Peyer's patch (tissue), 4 donors: ENCODE results near the gene RAET1G. TPM values are rescaled to one million over a fixed set of nuclear protein-coding genes. Genes with fewer than 3 reads are reported as not detected.
"Not testable (repeated sequence)": the region's sequence is repeated elsewhere in the genome, so short reads cannot be mapped to it uniquely, and the experiment has no call there.

ENCODE experiments used
- DNase-seq, 3 donors: peaks; one replicate each; pipeline ENCODE4 v3.0.0-alpha.2; 2017 to 2019
- H3K27ac ChIP-seq, 4 donors: fragments of 200-600 bp; sonication (generic); one replicate each; pipeline ENCODE4 v1.5.1; 2016 to 2019
- H3K27me3 ChIP-seq, 2 donors: fragments of 200-600 bp; sonication (generic); one replicate each; pipeline ENCODE4 v1.5.1; 2019
- H3K36me3 ChIP-seq, 3 donors: fragments of 200-600 bp; sonication (generic); one replicate each; pipeline ENCODE4 v1.5.1; 2016 to 2019
- H3K4me1 ChIP-seq, 4 donors: fragments of 200-600 bp; sonication (generic); one replicate each; pipeline ENCODE4 v1.5.1; 2016 to 2019
- H3K4me3 ChIP-seq, 4 donors: fragments of 200-600 bp; sonication (generic); 1 replicate in 3 of 4; 2 replicates in 1 of 4; pipeline ENCODE4 v1.5.1; 2016 to 2019; ENCODE audit warnings: mild to moderate bottlenecking in 1 of 4
- H3K9me3 ChIP-seq, 4 donors: fragments of 200-600 bp; sonication (generic); one replicate each; pipeline ENCODE4 v1.5.1; 2016 to 2019; ENCODE audit warnings: mild to moderate bottlenecking in 1 of 4
- CTCF ChIP-seq, 6 experiments: fragments of 450-650 bp in 4 of 6; fragments of 200-600 bp in 2 of 6; sonication (generic) in 1 of 6; IDR thresholded peaks; one replicate each; pipeline ENCODE4 v1.5.1; 2017 to 2019; ENCODE audit warnings: antibody characterized with exemption in 6 of 6, mild to moderate bottlenecking in 3 of 6, moderate library complexity in 1 of 6
- POLR2A ChIP-seq, 2 donors: fragments of 450-650 bp; IDR thresholded peaks; one replicate each; pipeline ENCODE4 v1.5.1; 2017; ENCODE audit warnings: antibody characterized with exemption in 2 of 2, mild to moderate bottlenecking in 2 of 2, moderate library complexity in 2 of 2
- total RNA-seq, 4 donors: library from RNA; depleted of rRNA; stranded (reverse); fragments of >200 nt; gene quantifications; one replicate each; pipeline ENCODE4 v1.1.0, GENCODE V29; 2016

RAET1G gene
- total RNA-seq, 4 donors from 2014 or later, result not detected

GRCh38 chr6:149934249-149935156 lies 11.6 kb upstream of the RAET1G start:
- Histone ChIP-seq H3K9me3 (no peaks in the 10 kb centered on the region), H3K27me3 (peaks cover 0 to 12% of the 10 kb centered on the region in 2 donors), H3K27ac (no peak overlapping the region), H3K4me3 (no peak overlapping the region), H3K36me3 (no peaks in the 10 kb centered on the region), H3K4me1 (peaks cover 0 to 11% (median 9%) of the 10 kb centered on the region in 4 donors)
- DNase-seq, result peak in 2 of 3 donors; percentile 64 to 90
- TF ChIP-seq CTCF (IDR thresholded peaks at IDR 0.05) (peak; percentile 69 to 96 (median 88)), POLR2A (IDR thresholded peaks at IDR 0.05) (no peak)

GRCh38 chr6:149933461-149933860 lies 10.5 kb upstream of the RAET1G start:
- peaks cover 0 to 4% (median 4%) of the 10 kb centered on the region in 4 donors for H3K4me1 ChIP-seq
- DNase-seq, result no peak
- peaks cover 0 to 4% of the 10 kb centered on the region in 2 donors for H3K27me3 ChIP-seq
- H3K4me3 ChIP-seq, result no peak overlapping the region
- no peaks in the 10 kb centered on the region for H3K36me3 ChIP-seq
- no peaks in the 10 kb centered on the region for H3K9me3 ChIP-seq
- TF ChIP-seq POLR2A (IDR thresholded peaks at IDR 0.05) (no peak), CTCF (IDR thresholded peaks at IDR 0.05) (no peak)
- H3K27ac ChIP-seq, result no peak overlapping the region

- H3K27me3 ChIP-seq, result no peaks in the 10 kb centered on the region
- no peak overlapping the region for H3K27ac ChIP-seq
- peaks cover 0 to under 1% (median 0%) of the 10 kb centered on the region in 4 donors for H3K4me1 ChIP-seq
- TF ChIP-seq CTCF (IDR thresholded peaks at IDR 0.05) (no peak), POLR2A (IDR thresholded peaks at IDR 0.05) (no peak)
- H3K36me3 ChIP-seq, result no peaks in the 10 kb centered on the region
- no peak overlapping the region for H3K4me3 ChIP-seq
- H3K9me3 ChIP-seq, result no peaks in the 10 kb centered on the region
- DNase-seq, result no peak
Measured at GRCh38 chr6:149933036-149933435, 10.1 kb upstream of the RAET1G start.

GRCh38 chr6:149931501-149931900 lies 8.6 kb upstream of the RAET1G start:
- DNase-seq, result no peak
- TF ChIP-seq CTCF (IDR thresholded peaks at IDR 0.05) (no peak), POLR2A (IDR thresholded peaks at IDR 0.05) (no peak)
- H3K9me3 ChIP-seq, result no peaks in the 10 kb centered on the region
- no peaks in the 10 kb centered on the region for H3K27me3 ChIP-seq
- H3K27ac ChIP-seq, result no peak overlapping the region
- no peaks in the 10 kb centered on the region for H3K36me3 ChIP-seq
- no peaks in the 10 kb centered on the region for H3K4me1 ChIP-seq
- no peak overlapping the region for H3K4me3 ChIP-seq

GRCh38 chr6:149929422-149929821 lies 6.5 kb upstream of the RAET1G start:
- Histone ChIP-seq H3K4me1 (peaks cover 0 to 8% (median 5%) of the 10 kb centered on the region in 4 donors), H3K36me3 (no peaks in the 10 kb centered on the region), H3K4me3 (no peak overlapping the region), H3K9me3 (no peaks in the 10 kb centered on the region), H3K27me3 (no peaks in the 10 kb centered on the region), H3K27ac (no peak overlapping the region)
- peak in 1 of 6 experiments; percentile 15 for TF ChIP-seq CTCF (IDR thresholded peaks at IDR 0.05)
- no peak for TF ChIP-seq POLR2A (IDR thresholded peaks at IDR 0.05)
- DNase-seq, result no peak

- not testable (repeated sequence) for H3K27me3 ChIP-seq
Measured at GRCh38 chr6:149927025-149927424, 4.1 kb upstream of the RAET1G start.

More at GRCh38 chr6:149927025-149927424, 4.1 kb upstream of the RAET1G start:
- peaks cover 3 to 12% (median 9%) of the 10 kb centered on the region in 4 donors for H3K4me1 ChIP-seq
- H3K4me3 ChIP-seq, DNase-seq, H3K27ac ChIP-seq, H3K9me3 ChIP-seq, H3K36me3 ChIP-seq: not testable (repeated sequence)
